Common myeloid progenitor, CD34-positive (primary cell): Measurements from ENCODE around the gene ADD1.

ENCODE experiments used
- CTCF ChIA-PET: fragments of 350-600 bp; sonication (Branson Sonifier 250); formaldehyde crosslinking; loops from one replicate; lab custom pipeline; 2021; ENCODE audit warnings: antibody characterized with exemption; lab: Charles Lee
- POLR2A ChIA-PET: fragments of 350-600 bp; sonication (Branson Sonifier 250); formaldehyde crosslinking; loops from one replicate; lab custom pipeline; 2021; ENCODE audit warnings: antibody characterized with exemption; lab: Charles Lee
- DNase-seq, 3 donors: peaks; one replicate each; pipeline versions ENCODE4 v3.0.0 to v3.0.0-alpha.2; 2013
- H3K27ac ChIP-seq, 2 experiments: 1 replicate in 1 of 2; 2 replicates in 1 of 2; pipeline ENCODE4 v1.7.0; 2013; ENCODE audit warnings: inconsistent platforms in 2 of 2, low read length in 2 of 2, mild to moderate bottlenecking in 2 of 2, low read depth in 1 of 2, moderate library complexity in 1 of 2; ENCODE audit not compliant: severe bottlenecking in 2 of 2, insufficient read depth in 1 of 2, poor library complexity in 1 of 2
- H3K27me3 ChIP-seq, 5 experiments: replicated peaks in 2 of 5; 1 replicate in 3 of 5; 2 replicates in 2 of 5; pipeline versions ENCODE4 v1.6.1 to v1.7.0; 2013; ENCODE audit warnings: low read length in 4 of 5, mild to moderate bottlenecking in 2 of 5, moderate library complexity in 2 of 5, inconsistent platforms in 1 of 5; ENCODE audit not compliant: insufficient read depth in 5 of 5, control insufficient read depth in 4 of 5
- H3K36me3 ChIP-seq, 4 experiments: 1 replicate in 2 of 4; 2 replicates in 2 of 4; pipeline versions ENCODE4 v1.6.1 to v1.7.0; 2013; ENCODE audit warnings: low read length in 3 of 4, control low read depth in 1 of 4, mild to moderate bottlenecking in 1 of 4; ENCODE audit not compliant: control insufficient read depth in 4 of 4, insufficient read depth in 4 of 4
- H3K4me1 ChIP-seq, 4 experiments: 1 replicate in 3 of 4; 2 replicates in 1 of 4; pipeline versions ENCODE4 v1.6.1 to v1.7.1; 2013; ENCODE audit warnings: low read length in 3 of 4, mild to moderate bottlenecking in 3 of 4, control low read depth in 1 of 4, inconsistent platforms in 1 of 4, moderate library complexity in 1 of 4; ENCODE audit not compliant: control insufficient read depth in 4 of 4, insufficient read depth in 4 of 4; ENCODE audit errors: control extremely low read depth in 1 of 4
- H3K4me3 ChIP-seq, 7 experiments: 1 replicate in 4 of 7; 2 replicates in 3 of 7; pipeline versions ENCODE4 v1.5.1 to v1.7.0; 2013; ENCODE audit warnings: mild to moderate bottlenecking in 7 of 7, low read length in 6 of 7, moderate library complexity in 6 of 7, inconsistent platforms in 2 of 7, low read depth in 2 of 7, control low read depth in 1 of 7; ENCODE audit not compliant: insufficient read depth in 4 of 7, control insufficient read depth in 1 of 7; ENCODE audit errors: extremely low read depth in 1 of 7
- H3K9me3 ChIP-seq, 5 experiments: 1 replicate in 4 of 5; 2 replicates in 1 of 5; pipeline versions ENCODE4 v1.6.1 to v1.7.1; 2013; ENCODE audit warnings: low read length in 4 of 5, mild to moderate bottlenecking in 2 of 5, inconsistent platforms in 1 of 5, low read depth in 1 of 5, moderate library complexity in 1 of 5; ENCODE audit not compliant: control insufficient read depth in 4 of 5, insufficient read depth in 2 of 5; ENCODE audit errors: control extremely low read depth in 1 of 5
- WGBS: methylation state at CpG from one replicate; pipeline ENCODE4 v1.1.5; 2013; ENCODE audit not compliant: insufficient coverage; 5-methylcytosine and 5-hydroxymethylcytosine counted together

ADD1 gene

DNA sequence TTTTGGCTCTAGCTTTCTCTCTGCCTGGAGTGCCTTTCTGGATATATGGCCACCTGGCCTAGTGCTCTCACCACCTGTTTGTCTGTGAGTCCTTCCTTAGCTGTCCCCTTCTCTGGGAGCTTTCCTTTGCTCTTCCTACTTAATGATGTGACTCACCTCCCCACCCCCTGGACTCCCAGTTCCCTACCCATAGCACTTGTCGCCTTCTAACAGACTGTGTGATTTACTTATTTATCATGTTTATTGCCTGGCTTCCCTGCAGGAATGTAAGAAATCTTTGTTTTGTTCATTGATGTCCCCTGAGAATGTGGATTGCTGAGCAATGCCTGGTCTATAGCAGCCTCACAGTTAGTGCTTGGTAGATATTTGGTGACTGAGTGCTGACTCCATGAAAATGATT is 18.9 kb downstream of the ADD1 start:
- DNase-seq = no peak

DNA sequence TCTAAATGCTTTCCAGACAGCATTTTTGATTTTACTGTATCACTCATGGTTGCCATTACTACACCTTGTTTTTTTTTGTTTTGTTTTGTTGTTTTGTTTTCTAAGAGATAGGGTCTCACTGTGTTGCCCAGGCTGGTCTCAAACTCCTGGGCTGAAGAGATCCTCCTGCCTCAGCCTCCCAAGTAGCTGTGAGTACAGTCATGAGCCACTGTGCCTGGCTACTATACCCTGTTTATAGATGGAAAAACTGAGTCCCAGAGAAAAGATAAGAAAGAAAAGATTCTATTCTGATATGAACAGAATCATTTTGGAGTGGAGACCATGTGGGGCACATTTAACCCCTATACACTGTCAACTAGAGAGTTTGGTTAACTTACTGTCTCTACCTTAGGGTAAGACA is 20.0 kb downstream of the ADD1 start:
- H3K4me1 ChIP-seq = peaks cover 34 to 51% (median 43%) of the 10 kb centered on the region in 4 experiments
- CTCF ChIA-PET = no interaction called here
- no peak overlapping the region for H3K27ac ChIP-seq

More for the DNA sequence above, 18.9 kb downstream of the ADD1 start:
- ChIA-PET POLR2A (no interaction called here), CTCF (interaction anchor here (1.0 to 3.9 kb wide), 5 partner anchors 11 to 99 kb away, joined by 3 to 17 read pairs (median 4); no protein-coding TSS in a partner anchor)
- H3K36me3 ChIP-seq = peaks cover 0 to 4% (median 0%) of the 10 kb centered on the region in 4 experiments
- H3K27ac ChIP-seq = no peak overlapping the region
- no peaks in the 10 kb centered on the region for H3K9me3 ChIP-seq
- no peaks in the 10 kb centered on the region for H3K27me3 ChIP-seq
- no CpG with 5 or more reads among the region's 1 CpG for WGBS
- H3K4me3 ChIP-seq = no peak overlapping the region
- H3K4me1 ChIP-seq = peaks cover 27 to 51% (median 42%) of the 10 kb centered on the region in 4 experiments

DNA sequence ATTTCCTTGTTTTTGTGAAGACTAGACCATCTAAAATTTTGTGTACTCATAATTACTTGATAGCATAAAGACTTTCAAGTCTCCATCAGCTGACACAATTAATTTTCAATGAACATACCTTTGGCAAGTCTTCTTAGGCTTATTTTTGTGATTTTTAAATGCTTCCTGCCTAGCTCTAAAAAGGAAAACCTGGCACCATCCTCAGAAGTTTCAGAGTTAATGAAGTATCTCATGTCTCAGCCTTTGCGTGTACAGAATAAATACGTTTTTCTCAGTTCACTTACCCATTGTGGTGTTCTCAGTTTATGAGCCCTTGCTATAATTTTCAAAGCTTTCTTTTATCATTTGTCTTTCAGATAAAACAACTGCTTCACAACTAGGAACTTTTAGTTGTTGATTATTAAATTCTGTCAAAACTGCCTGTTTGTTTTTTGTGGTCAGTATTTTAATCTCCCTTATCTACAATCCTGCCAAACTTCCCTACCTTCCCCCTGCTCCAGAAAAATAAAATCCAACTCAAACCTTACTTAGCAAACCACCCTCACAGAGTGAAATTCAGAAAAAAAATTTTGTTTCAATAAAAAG is 21.6 kb downstream of the ADD1 start:
- 50% methylated on average over 2 of the region's 2 CpGs for WGBS
- Histone ChIP-seq H3K27me3 (no peaks in the 10 kb centered on the region), H3K9me3 (no peaks in the 10 kb centered on the region), H3K27ac (no peak overlapping the region), H3K36me3 (peaks cover 0 to 3% (median 1%) of the 10 kb centered on the region in 4 experiments), H3K4me1 (peaks cover 31 to 50% (median 37%) of the 10 kb centered on the region in 4 experiments), H3K4me3 (no peak overlapping the region)
- ChIA-PET CTCF (interaction anchor here (1.0 to 1.6 kb wide), 3 partner anchors 11 to 101 kb away, joined by 4 to 5 read pairs (median 5); no protein-coding TSS in a partner anchor), POLR2A (no interaction called here)
- no peak for DNase-seq

More for the DNA sequence above, 20.0 kb downstream of the ADD1 start:
- POLR2A ChIA-PET = no interaction called here
- H3K9me3 ChIP-seq = no peaks in the 10 kb centered on the region
- DNase-seq = no peak
- no peaks in the 10 kb centered on the region for H3K27me3 ChIP-seq
- H3K4me3 ChIP-seq = no peak overlapping the region
- H3K36me3 ChIP-seq = peaks cover 0 to 3% (median 0%) of the 10 kb centered on the region in 4 experiments

DNA sequence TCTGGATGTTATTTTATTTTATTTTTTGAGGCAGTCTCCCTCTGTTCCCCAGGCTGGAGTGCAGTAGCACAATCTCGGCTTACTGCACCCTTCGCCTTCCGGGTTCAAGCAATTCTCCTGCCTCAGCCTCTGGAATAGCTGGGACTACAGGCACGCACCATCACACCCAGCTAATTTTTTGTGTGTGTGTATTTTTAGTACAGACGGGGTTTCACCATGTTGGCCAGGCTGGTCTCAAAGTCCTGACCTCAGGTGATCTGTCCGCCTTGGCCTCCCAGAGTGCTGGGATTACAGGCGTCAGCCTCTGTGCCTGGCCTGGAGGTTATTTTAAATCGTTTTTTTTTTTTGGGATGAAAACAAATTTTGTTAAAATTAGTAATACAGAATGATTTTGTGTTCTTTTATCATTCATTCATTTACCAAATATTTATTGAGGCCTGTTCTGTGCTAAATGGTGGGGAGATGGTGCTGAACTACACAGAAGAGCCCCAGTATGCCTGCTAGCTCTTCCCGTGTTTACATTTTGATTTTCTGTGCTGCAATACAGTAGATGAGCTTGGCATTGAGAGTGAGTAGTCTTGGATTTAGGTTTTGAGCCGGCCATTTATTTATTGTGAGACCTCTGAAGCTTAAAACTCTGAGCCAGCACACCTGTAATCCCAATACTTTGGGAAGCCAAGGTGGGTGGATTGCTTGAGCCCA is 22.7 kb downstream of the ADD1 start:
- ChIA-PET POLR2A (interaction anchor here (0.7 kb wide), 1 partner anchor 230 kb away, joined by 4 read pairs; no protein-coding TSS in a partner anchor), CTCF (interaction anchor here (1.6 to 2.6 kb wide), 3 partner anchors 11 to 104 kb away, joined by 5 to 11 read pairs (median 10); no protein-coding TSS in a partner anchor)
- Histone ChIP-seq H3K4me1 (peaks cover 30 to 43% (median 36%) of the 10 kb centered on the region in 4 experiments), H3K27me3 (no peaks in the 10 kb centered on the region), H3K4me3 (no peak overlapping the region), H3K36me3 (peaks cover 0 to 3% (median 1%) of the 10 kb centered on the region in 4 experiments), H3K27ac (peak overlapping the region in 1 of 2 experiments; percentile 17), H3K9me3 (no peaks in the 10 kb centered on the region)
- DNase-seq = no peak
- 98% methylated on average over 5 of the region's 10 CpGs for WGBS

DNA sequence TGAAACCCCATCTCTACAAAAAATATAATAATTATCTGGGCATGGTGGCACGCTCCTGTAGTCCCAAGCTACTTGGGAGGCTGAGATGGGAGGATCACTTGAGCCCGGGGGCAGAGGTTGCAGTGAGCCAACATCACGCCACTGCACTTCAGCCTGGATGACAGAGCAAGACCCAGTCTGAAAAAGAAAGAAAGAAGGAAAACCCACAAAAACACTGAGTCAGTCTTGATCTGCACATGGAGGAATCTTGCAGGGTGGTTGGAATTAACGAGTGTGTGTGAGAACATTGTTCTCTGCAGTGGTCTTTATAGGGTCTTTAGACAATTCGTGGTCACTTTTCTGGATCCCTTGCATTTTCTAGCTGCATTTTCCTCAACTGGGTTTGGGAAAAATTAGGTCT is 23.2 kb downstream of the ADD1 start:
- DNase-seq = peak in 1 of 3 donors; percentile 37
- Histone ChIP-seq H3K36me3 (peaks cover 0 to 4% (median 1%) of the 10 kb centered on the region in 4 experiments), H3K27ac (peak overlapping the region in 1 of 2 experiments; percentile 17), H3K4me1 (peaks cover 31 to 48% (median 40%) of the 10 kb centered on the region in 4 experiments), H3K4me3 (no peak overlapping the region), H3K27me3 (no peaks in the 10 kb centered on the region), H3K9me3 (no peaks in the 10 kb centered on the region)
- CTCF ChIA-PET = interaction anchor here (1.0 to 2.6 kb wide), 5 partner anchors 10 to 104 kb away, joined by 3 to 11 read pairs (median 5); no protein-coding TSS in a partner anchor
- POLR2A ChIA-PET = interaction anchor here (0.7 to 1.0 kb wide), 2 partner anchors 17 to 229 kb away, joined by 3 to 4 read pairs; no protein-coding TSS in a partner anchor
- 83% methylated on average over 4 of the region's 5 CpGs for WGBS

DNA sequence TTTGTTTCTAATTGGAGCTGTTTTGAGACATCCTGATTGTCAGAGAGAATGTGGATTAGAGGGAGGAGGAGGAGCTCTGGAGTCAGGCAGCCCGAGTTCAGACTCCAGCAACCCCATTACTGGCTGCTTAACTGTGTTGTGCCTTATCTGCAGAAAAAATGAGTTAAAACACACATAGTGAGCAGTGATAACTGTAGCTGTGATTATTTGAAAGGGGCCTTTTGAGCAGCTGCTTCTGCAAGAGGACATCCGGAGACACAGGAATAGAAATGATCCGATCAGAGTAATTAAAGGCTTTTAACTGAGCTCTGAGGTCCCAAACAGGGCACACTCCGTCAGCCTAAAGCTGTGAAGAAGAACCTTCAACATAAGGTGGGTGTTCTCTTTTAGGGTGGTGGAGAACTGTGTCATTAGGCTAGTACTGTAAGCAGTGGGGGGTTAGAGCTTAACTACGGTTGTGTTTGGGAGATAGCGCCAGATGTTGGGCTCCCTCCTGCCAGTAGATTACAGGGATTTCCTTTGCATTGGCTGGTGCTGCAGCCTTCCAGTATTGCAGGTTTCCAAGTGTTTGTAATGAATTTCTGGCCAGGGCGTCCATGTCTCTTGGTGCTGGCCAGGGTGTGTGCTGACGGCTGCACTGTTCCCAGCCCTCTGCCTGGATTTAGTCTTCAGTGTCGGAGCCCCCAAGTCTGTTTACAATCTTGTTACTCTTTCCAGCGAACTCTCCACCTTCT is 24.3 kb downstream of the ADD1 start:
- 75% methylated on average over 8 of the region's 10 CpGs for WGBS
- ChIA-PET CTCF (interaction anchor here (0.8 to 2.6 kb wide), 9 partner anchors 9 to 122 kb away, joined by 3 to 11 read pairs (median 4); no protein-coding TSS in a partner anchor), POLR2A (interaction anchor here (0.5 to 1.0 kb wide), 2 partner anchors 18 to 94 kb away, joined by 3 read pairs; no protein-coding TSS in a partner anchor)
- Histone ChIP-seq H3K4me1 (peaks cover 31 to 50% (median 38%) of the 10 kb centered on the region in 4 experiments), H3K4me3 (peak overlapping the region in 2 of 7 experiments; percentile 22 to 30), H3K36me3 (peaks cover 0 to 3% (median under 1%) of the 10 kb centered on the region in 4 experiments), H3K27me3 (no peaks in the 10 kb centered on the region), H3K27ac (no peak overlapping the region), H3K9me3 (no peaks in the 10 kb centered on the region)
- DNase-seq = peak in 2 of 3 donors; percentile 69 to 84
